ES-I3 (cell line): ENCODE results near the gene TMEM9B.
"Not testable (repeated sequence)": the region's sequence is repeated elsewhere in the genome, so short reads cannot be mapped to it uniquely, and the experiment has no call there.

ENCODE experiments used
- H3K36me3 ChIP-seq: 2 replicates; pipeline ENCODE4 v1.6.1; 2013; ENCODE audit warnings: mild to moderate bottlenecking, low read length, control low read depth, moderate library complexity; ENCODE audit not compliant: insufficient read depth
- H3K4me1 ChIP-seq: 2 replicates; pipeline ENCODE4 v1.6.1; 2013; ENCODE audit warnings: mild to moderate bottlenecking, control low read depth, low read length; ENCODE audit not compliant: insufficient read depth
- H3K9ac ChIP-seq: 2 replicates; pipeline ENCODE4 v1.6.1; 2013; ENCODE audit warnings: low read depth, mild to moderate bottlenecking, low read length, moderate library complexity
- H3K9me3 ChIP-seq: 2 replicates; pipeline ENCODE4 v1.6.1; 2013; ENCODE audit warnings: mild to moderate bottlenecking, low read length, moderate library complexity; ENCODE audit not compliant: control insufficient read depth, insufficient read depth

Gene TMEM9B

GRCh38 chr11:8959546-8960166 lies 4.6 kb downstream of the TMEM9B start:
- H3K9ac ChIP-seq: no peak overlapping the region
- peaks cover 13% of the 10 kb centered on the region for H3K4me1 ChIP-seq
- no peaks in the 10 kb centered on the region for H3K36me3 ChIP-seq
- H3K9me3 ChIP-seq: no peaks in the 10 kb centered on the region

GRCh38 chr11:8956860-8957259 lies 7.4 kb downstream of the TMEM9B start:
- no peaks in the 10 kb centered on the region for H3K36me3 ChIP-seq
- H3K9me3 ChIP-seq: no peaks in the 10 kb centered on the region
- no peak overlapping the region for H3K9ac ChIP-seq
- peaks cover 8% of the 10 kb centered on the region for H3K4me1 ChIP-seq

DNA sequence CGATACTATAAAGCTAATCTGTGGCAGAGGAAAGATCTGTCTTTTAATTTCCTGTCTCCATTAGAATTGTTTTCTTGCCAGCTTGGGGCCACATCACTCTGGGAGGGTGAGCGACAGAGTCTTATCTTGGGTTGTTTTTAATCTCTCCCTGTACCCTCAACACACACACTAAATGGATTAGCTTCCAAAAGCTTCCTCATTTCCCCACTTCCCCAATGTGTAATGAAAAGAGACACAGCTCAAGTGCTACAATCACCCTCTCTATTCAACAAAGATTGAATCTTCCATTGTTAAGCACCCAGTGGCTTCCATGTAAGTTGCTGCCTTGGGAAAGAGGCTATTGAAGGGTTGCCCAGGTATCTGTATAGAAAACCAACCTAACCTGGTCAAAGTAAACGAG lies 15.4 kb downstream of the TMEM9B start:
- Histone ChIP-seq H3K4me1 (no peaks in the 10 kb centered on the region), H3K9ac (no peak overlapping the region), H3K36me3 (no peaks in the 10 kb centered on the region), H3K9me3 (no peaks in the 10 kb centered on the region)

- Histone ChIP-seq H3K9me3 (no peaks in the 10 kb centered on the region), H3K4me1 (no peaks in the 10 kb centered on the region)
Measured at GRCh38 chr11:8947230-8947943, 16.9 kb downstream of the TMEM9B start.

GRCh38 chr11:8942518-8943066 lies 21.6 kb downstream of the TMEM9B start, which contains the start of gene ASCL3:
Gene ASCL3, minus strand, starts transcription at chr11:8943016. Its CDS starts 4,855 bp downstream, at chr11:8938161.
- H3K36me3 ChIP-seq: no peaks in the 10 kb centered on the region
- H3K4me1 ChIP-seq: no peaks in the 10 kb centered on the region; the same call in 1 of the 2 replicates
- H3K9me3 ChIP-seq: no peaks in the 10 kb centered on the region
- no peak within 1 kb of the TSS for H3K9ac ChIP-seq

More at GRCh38 chr11:8947230-8947943, 16.9 kb downstream of the TMEM9B start:
- Histone ChIP-seq H3K9ac (no peak overlapping the region), H3K36me3 (no peaks in the 10 kb centered on the region)

DNA sequence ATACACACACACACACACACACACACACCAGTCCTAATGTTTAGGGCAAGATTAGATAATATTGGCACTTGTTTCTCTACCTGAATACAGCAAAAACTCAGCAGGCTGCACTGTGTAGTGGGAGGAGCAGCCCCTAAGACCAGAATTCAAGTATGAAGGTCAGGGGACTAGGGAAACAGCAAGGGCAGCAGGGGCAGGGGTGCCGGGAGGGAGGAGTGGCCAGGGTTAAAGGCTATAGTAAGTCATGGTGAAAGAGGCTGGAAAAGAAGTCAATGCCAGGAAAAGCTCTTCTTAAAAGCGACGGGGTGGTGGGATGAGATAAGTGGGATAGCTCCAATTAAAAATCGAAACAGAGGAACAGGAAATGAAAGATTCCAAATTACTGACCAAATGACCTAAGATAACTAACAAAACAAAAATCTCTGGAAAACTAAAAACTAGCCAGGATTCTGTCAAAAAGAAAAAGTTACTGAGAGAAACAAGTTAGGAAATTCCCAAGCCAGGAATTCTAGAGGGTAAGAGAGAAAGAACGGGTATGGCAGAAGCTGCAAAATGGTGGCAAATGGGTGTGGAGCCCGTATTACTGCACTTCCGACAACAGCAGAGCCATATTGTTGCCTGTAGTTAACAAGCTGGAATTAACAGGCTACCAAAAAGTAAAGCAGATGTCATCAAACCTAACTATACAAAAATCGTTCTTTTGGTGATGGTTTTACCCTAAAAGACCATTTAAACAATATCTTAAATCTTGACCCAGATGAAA lies 22.7 kb downstream of the TMEM9B start:
- Histone ChIP-seq H3K4me1 (no peaks in the 10 kb centered on the region; the same call in 1 of the 2 replicates), H3K9me3 (no peaks in the 10 kb centered on the region), H3K36me3 (no peaks in the 10 kb centered on the region), H3K9ac (no peak overlapping the region)

DNA sequence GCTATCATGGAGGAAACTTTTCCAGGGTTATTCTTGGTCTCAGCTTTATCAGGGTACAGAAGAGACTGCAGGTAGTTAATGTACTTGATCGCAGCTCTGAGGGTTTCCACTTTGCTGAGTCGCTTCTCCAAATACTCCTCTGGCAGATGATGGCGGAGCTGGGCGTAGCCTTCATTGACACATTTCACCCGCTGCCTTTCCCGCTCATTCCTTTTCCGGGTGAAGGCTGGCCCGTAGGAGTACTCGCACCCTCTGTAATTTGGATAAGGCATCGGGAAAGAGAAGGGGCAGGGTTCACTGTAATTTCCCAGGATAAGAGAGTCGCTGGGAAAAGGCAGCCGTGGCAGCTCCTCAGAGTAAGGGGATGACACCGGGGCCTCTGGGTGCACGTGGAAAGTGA lies 26.6 kb downstream of the TMEM9B start:
- H3K9ac ChIP-seq: no peak overlapping the region
- H3K9me3 ChIP-seq: no peaks in the 10 kb centered on the region
- peaks cover 21% of the 10 kb centered on the region for H3K4me1 ChIP-seq
- H3K36me3 ChIP-seq: no peaks in the 10 kb centered on the region

- Histone ChIP-seq H3K4me1 (peaks cover 26% of the 10 kb centered on the region), H3K9ac (no peak overlapping the region), H3K9me3 (no peaks in the 10 kb centered on the region), H3K36me3 (no peaks in the 10 kb centered on the region)
Measured at GRCh38 chr11:8937159-8937558, 27.1 kb downstream of the TMEM9B start.

GRCh38 chr11:8935789-8936188 lies 28.5 kb downstream of the TMEM9B start:
- H3K36me3 ChIP-seq, H3K9me3 ChIP-seq, H3K9ac ChIP-seq: not testable (repeated sequence)
- peaks cover 29% of the 10 kb centered on the region for H3K4me1 ChIP-seq

- Histone ChIP-seq H3K4me1 (peaks cover 29% of the 10 kb centered on the region), H3K9ac (peak overlapping the region; percentile 34; the same call in 1 of the 2 replicates), H3K36me3 (no peaks in the 10 kb centered on the region), H3K9me3 (no peaks in the 10 kb centered on the region)
Measured at GRCh38 chr11:8934742-8935488, 29.3 kb downstream of the TMEM9B start.

GRCh38 chr11:8933931-8934330 lies 30.3 kb downstream of the TMEM9B start:
- H3K36me3 ChIP-seq: no peaks in the 10 kb centered on the region; the same call in 1 of the 2 replicates
- no peaks in the 10 kb centered on the region for H3K9me3 ChIP-seq
- H3K9ac ChIP-seq: no peak overlapping the region
- peaks cover 29% of the 10 kb centered on the region for H3K4me1 ChIP-seq

GRCh38 chr11:8932564-8933180 lies 31.6 kb downstream of the TMEM9B start, which contains the start of gene C11orf16:
Gene C11orf16, minus strand, starts transcription at chr11:8932947. Its CDS starts 639 bp downstream, at chr11:8932308.
- Histone ChIP-seq H3K9ac (no peak within 1 kb of the TSS; the same call in 1 of the 2 replicates), H3K9me3 (no peaks in the 10 kb centered on the region), H3K36me3 (no peaks in the 10 kb centered on the region; the same call in 1 of the 2 replicates), H3K4me1 (peaks cover 29% of the 10 kb centered on the region)

- Histone ChIP-seq H3K4me1 (peaks cover 29% of the 10 kb centered on the region), H3K9ac (no peak overlapping the region), H3K36me3 (no peaks in the 10 kb centered on the region; the same call in 1 of the 2 replicates), H3K9me3 (no peaks in the 10 kb centered on the region)
Measured at GRCh38 chr11:8930456-8931175, 33.6 kb downstream of the TMEM9B start.
